ENCODE measurements around the gene NYNRIN. TPM values are rescaled to one million over a fixed set of nuclear protein-coding genes. Genes with fewer than 3 reads are reported as not detected.

The NYNRIN gene
- total RNA-seq, 2 donors from 2014 or later = 0.02 to 0.14 TPM

Other genes with a start within 250 kb of the NYNRIN start
- 100 to 1,000 TPM; 183 to 227 TPM for gene IRF9, start 237.7 kb upstream of the NYNRIN start, total RNA-seq
- 10 to 100 TPM; 36.4 to 48.7 TPM for gene REC8, start 226.9 kb upstream of the NYNRIN start, total RNA-seq
- 10 to 100 TPM; 37.5 to 67.6 TPM for gene IPO4, start 210.2 kb upstream of the NYNRIN start, total RNA-seq
- 10 to 100 TPM; 24.6 to 29.3 TPM for gene TM9SF1, start 203.6 kb upstream of the NYNRIN start, total RNA-seq
- under 1 TPM; 0.27 to 0.41 TPM for gene TSSK4, start 193.3 kb upstream of the NYNRIN start, total RNA-seq
- 10 to 100 TPM; 69.2 to 74.2 TPM for gene CHMP4A, start 185.5 kb upstream of the NYNRIN start, total RNA-seq
- 1 to 10 TPM; 5.5 to 7.4 TPM for gene MDP1, start 182.9 kb upstream of the NYNRIN start, total RNA-seq
- 100 to 1,000 TPM; 172 to 210 TPM for gene NEDD8, start 166.6 kb upstream of the NYNRIN start, total RNA-seq
- 100 to 1,000 TPM in 1 of 2 donors, 10 to 100 TPM in 1; 62.6 to 106 TPM for gene GMPR2, start 166.1 kb upstream of the NYNRIN start, total RNA-seq
- 100 to 1,000 TPM in 1 of 2 donors, 10 to 100 TPM in 1; 80.0 to 101 TPM for gene TINF2, start 156.4 kb upstream of the NYNRIN start, total RNA-seq
- 10 to 100 TPM in 1 of 2 donors, 1 to 10 TPM in 1; 7.9 to 31.6 TPM for gene TGM1, start 135.8 kb upstream of the NYNRIN start, total RNA-seq
- gene RABGGTA, start 127.4 kb upstream of the NYNRIN start, total RNA-seq = 10 to 100 TPM; 58.6 to 67.0 TPM
- gene DHRS1, start 99.2 kb upstream of the NYNRIN start, total RNA-seq = 10 to 100 TPM; 13.3 to 17.7 TPM
- 10 to 100 TPM; 30.5 TPM for gene NOP9, start 99.2 kb upstream of the NYNRIN start, total RNA-seq
- gene CIDEB, start 91.0 kb upstream of the NYNRIN start, total RNA-seq = 10 to 100 TPM in 1 of 2 donors, 1 to 10 TPM in 1; 6.9 to 17.0 TPM
- gene LTB4R2, start 88.9 kb upstream of the NYNRIN start, total RNA-seq = 10 to 100 TPM; 13.7 to 16.2 TPM
- 10 to 100 TPM; 14.0 to 15.8 TPM for gene LTB4R, start 87.5 kb upstream of the NYNRIN start, total RNA-seq
- 1 to 10 TPM; 2.1 to 5.7 TPM for gene ADCY4, start 63.9 kb upstream of the NYNRIN start, total RNA-seq
- gene RIPK3, start 59.0 kb upstream of the NYNRIN start, total RNA-seq = 10 to 100 TPM; 11.1 to 11.8 TPM
- 1 to 10 TPM in 1 of 2 donors, under 1 TPM in 1; 0.27 to 1.7 TPM for gene NFATC4, start 30.8 kb upstream of the NYNRIN start, total RNA-seq
- gene CBLN3, start 30.7 kb downstream of the NYNRIN start, total RNA-seq = 10 to 100 TPM in 1 of 2 donors, 1 to 10 TPM in 1; 6.5 to 20.1 TPM
- gene KHNYN, start 31.0 kb downstream of the NYNRIN start, total RNA-seq = 10 to 100 TPM; 70.1 to 70.6 TPM
- 10 to 100 TPM; 50.6 to 72.3 TPM for gene SDR39U1, start 43.8 kb downstream of the NYNRIN start, total RNA-seq
- not detected for gene CMA1, start 109.3 kb downstream of the NYNRIN start, total RNA-seq
- under 1 TPM in 1 of 2 donors, not detected in 1; 0.27 TPM for gene CTSG, start 177.2 kb downstream of the NYNRIN start, total RNA-seq
- gene GZMH, start 210.7 kb downstream of the NYNRIN start, total RNA-seq = 10 to 100 TPM; 17.0 to 47.6 TPM
- 1,000 to 10,000 TPM; 1,692 to 2,337 TPM for gene GZMB, start 235.2 kb downstream of the NYNRIN start, total RNA-seq

All from activated naive CD4-positive, alpha-beta T cell treated with anti-CD3 and anti-CD28 coated beads, Interleukin-2, amount 50 U/mL, for 72 hours (primary cell).